Muscle of back (tissue), 11 donors: ENCODE data around the gene SMYD1. TPM values are rescaled to one million over a fixed set of nuclear protein-coding genes. Genes with fewer than 3 reads are reported as not detected.
A peak's percentile ranks its signal among the peaks of the same experiment; 100 is the strongest.

ENCODE experiments used
- DNase-seq, 3 donors: peaks; one replicate each; pipeline versions ENCODE4 v3.0.0 to v3.0.0-alpha.2; 2013
- polyA plus RNA-seq, 10 donors: library from polyadenylated mRNA; unstranded; fragments of 120-200 nt; gene quantifications; one replicate each; pipeline ENCODE4 v1.2.1, GENCODE V29; 2013; ENCODE audit not compliant: insufficient read length in 10 of 10

SMYD1 gene
- polyA plus RNA-seq, 10 donors: 158 to 375 (median 294) TPM

- DNase-seq: no peak
These were observed 18.0 kb downstream of the SMYD1 start for GRCh38 chr2:88085602-88086001.

DNA sequence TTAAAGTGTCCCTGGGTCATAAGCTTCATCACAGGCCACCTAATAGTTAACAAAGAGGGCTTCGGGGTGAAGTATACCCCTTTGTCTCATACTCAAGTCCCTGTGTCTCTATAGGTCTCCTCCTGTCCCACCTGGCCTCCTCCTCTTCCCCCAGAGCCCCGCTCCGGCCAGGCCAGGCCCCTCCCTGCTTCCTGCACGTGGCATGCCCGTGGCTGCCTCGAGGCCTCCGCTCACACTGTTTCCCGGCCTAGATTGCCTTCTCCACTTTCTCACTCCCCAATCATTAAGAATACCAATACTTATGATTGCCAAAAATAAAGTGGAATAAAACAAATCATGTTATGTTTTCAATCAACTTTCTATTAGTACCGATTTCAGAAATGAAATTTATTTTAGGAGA, 18.8 kb downstream of the SMYD1 start:
- DNase-seq: no peak

- no peak for DNase-seq
These were observed 19.4 kb downstream of the SMYD1 start for GRCh38 chr2:88087073-88087472.

- DNase-seq: no peak
These were observed 20.1 kb downstream of the SMYD1 start for GRCh38 chr2:88087763-88088162.

DNA sequence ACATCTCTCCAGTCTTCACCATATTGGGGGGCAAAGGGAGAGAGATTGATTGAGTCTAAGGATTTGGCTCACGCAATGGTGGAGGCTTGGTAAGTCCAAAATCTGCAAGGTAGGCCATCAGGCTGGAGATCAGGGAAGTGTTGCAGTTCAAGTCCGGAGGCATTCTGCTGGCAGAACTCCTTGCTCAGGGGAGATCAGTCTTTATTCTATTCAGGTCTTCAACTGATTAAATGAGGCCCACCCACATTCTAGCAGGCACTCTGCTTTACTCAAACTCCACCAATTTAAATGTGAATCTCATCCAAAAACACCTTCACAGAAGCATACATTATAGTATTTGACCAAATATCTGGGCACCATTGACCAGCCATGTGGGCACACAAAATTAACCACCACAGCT, 21.4 kb downstream of the SMYD1 start:
- no peak for DNase-seq

GRCh38 chr2:88090446-88091283, 23.0 kb downstream of the SMYD1 start:
- no peak for DNase-seq

DNA sequence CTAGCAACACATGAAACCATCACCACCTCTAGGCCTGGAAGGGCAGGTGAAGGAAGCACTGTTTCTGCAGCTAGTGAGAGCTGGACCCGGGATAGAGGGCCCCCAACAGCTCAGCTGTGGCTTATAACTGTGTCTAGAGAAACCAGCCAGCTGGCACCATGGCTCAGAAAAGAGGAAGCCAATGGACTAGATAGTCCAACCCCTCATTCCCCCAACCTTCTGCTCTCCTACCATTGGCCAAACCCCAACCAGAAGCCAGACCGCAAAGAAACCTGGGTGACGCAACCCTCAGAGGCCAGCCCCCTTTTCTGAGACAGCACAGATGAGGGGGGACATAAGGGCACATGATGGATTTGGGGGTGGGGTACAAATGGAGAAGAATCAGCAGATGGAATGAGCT, 24.3 kb downstream of the SMYD1 start:
- DNase-seq: no peak

GRCh38 chr2:88092773-88093172, 25.1 kb downstream of the SMYD1 start:
- DNase-seq: no peak

DNA sequence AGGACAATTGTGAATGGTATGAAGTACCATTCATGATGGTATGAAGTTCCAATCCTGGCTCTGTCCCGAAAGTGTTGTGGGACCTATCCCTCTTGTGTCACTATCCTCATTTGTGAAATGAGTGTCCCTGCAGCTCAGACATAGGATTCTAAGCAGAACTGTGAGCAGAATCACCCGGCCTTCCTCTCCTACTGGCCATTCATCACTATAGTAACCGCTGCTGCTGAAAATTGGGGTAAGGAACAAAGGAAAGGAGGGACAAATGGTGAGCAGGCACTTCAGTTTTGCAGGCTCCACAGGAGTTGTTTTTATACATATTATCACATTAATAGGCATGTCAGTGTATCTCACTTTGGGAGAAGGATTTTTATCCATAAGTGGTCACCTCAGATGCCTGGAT, 27.4 kb downstream of the SMYD1 start:
- DNase-seq: no peak

GRCh38 chr2:88096708-88097107, 29.1 kb downstream of the SMYD1 start:
- DNase-seq: no peak

DNA sequence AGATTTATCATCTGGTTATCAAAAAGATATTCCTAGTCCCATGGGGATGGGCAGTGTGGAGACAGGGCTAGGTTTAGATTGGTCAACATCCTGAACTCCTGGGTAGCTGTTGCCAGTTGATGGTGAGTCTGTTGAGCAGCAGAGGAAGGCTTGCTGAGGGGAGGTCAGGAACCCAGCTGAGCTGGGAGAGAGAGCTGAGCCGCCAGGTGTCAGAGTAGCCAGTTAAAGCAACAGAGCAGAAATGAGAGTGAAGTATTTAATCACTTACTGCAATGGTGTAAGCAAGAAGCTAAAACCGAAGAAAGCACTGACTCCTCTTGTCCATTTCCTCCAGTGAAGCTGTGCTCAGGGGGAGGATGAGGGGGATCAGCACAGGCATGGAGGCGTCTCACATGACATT, 29.6 kb downstream of the SMYD1 start:
- no peak for DNase-seq

- DNase-seq: no peak
These were observed 30.4 kb downstream of the SMYD1 start for GRCh38 chr2:88097891-88098557.

GRCh38 chr2:88098558-88098900, 30.9 kb downstream of the SMYD1 start:
- no peak for DNase-seq

GRCh38 chr2:88099798-88100488, 32.3 kb downstream of the SMYD1 start:
- no peak for DNase-seq

- peak in 2 of 3 donors; percentile 20 to 38 for DNase-seq
These were observed 32.8 kb downstream of the SMYD1 start for GRCh38 chr2:88100489-88100858.

GRCh38 chr2:88108796-88109195, 41.2 kb downstream of the SMYD1 start:
- DNase-seq: no peak

DNA sequence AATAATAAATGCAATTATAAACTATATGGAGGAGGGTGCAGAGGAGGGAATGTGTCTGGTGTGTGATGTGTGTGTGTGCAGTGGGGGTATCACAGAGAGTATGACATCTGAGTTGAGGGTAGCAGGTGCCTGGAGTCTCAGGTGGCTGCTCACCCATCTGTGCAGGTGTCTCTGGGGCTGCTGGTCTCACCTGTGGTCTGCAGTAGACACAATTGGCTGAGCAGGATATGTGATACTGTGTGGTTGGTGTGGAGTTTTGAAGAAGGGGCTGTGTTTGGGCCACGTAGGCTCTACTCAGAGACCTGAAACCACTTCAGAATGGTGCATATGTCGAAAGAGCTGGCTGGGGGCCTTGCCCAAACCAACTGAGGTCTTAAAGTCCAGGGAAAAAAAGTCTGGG, 43.2 kb downstream of the SMYD1 start:
- no peak for DNase-seq

DNA sequence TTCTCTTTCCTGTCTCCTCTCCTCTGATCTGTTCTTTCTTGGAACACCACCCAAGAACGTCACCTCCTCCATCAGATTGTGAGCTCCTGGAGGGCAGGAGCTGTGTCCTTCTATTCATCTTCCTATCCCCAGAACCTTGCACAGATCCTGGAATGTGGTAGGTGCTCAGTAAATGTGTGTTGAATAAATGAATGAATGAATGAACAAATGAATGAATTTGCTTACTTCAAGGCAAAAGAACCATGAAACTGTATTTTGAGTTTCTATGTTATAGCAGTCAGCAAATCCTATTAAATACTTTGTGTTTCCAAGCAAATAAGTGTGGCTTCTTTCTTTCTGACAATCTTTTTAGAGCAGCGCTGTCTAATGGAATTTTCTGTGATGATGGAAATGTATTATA, 45.4 kb downstream of the SMYD1 start:
- no peak for DNase-seq

DNA sequence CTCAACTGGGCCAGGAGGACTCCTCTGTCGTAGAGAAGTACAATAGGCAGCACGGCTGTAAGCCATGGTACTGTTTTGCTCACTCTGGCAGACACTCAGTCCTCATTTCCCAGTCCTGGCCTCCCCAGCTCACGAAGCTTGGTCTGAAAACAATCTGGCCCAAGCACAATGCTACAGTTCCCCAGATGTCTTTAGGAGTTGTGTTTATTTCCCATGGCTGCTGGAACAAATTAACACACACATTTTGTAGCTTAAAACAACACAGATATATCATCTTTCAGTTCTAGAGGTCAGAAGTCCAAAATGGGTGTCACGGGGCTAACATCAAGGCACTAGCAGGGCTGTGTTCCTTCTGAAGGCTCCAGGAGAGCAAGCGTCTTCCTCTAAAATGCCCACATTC, 47.3 kb downstream of the SMYD1 start:
- peak; percentile 35 to 85 (median 58) for DNase-seq

DNA sequence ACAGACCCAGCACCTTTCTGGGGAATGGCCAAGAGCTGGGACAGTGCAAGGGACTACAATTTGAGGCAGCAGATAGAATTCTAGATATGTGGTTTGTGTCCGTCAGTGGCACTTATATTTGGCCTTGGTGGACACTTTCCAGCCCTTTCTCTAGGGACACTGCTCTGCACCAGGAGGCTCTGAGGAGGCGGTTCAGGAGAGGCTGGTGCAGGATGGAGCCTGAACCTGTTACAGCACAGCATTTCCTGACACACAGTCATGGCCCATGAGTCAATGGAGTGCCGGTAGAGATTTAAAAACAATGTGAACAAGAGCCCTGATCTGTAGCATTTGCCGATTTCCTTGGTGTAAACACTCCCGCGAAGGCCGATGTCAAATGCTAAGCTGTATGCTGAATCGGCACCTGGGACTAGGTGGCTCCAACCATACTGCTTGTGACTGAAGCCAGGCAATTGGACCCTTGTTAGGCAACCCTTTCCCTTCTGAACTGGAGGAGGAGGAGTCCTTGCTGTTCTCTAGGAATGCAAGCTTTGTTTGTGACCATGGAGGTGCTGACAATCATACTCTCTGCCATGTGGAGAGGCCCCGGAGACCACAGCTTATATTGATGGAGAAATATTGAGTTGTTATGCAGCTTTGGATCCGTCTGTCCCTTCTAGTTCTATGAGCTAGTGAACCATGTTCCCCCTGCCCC, 48.3 kb downstream of the SMYD1 start:
- DNase-seq: no peak

DNA sequence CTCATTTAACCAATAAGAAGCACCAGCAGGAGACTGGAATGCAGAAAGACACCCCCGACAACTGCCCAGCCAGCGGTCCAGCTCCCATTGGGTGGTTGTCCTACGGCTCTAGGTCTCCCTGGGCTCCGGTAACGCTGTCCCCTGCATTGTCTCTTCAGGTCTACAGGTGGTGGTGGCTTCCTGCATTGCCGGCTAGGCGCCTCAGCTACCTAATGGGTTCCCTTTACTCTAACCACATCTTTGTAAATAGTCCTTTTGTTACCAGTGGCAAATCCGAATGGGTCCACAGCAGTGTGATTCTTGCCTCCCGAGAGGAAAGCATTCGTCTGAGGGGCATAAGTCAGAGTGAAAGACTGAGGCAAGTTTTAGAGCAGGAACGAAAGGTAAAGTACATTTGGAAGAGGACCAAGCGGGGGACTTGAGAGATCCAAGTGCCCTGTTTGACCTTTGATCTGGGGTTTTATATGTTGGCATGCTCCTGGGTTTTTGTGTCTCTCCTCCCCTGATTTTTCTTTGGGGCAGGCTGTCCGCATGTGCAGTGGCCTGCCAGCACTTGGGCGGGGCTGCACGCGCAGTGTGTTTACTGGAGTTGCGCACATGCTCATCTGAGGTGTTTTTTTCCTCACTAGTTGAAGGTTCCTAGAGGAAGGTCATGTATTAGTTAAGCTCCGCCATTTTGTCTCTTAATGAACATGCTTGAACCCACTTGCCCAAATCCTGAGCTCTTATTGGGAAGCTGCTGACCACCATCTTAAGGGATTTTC, 49.2 kb downstream of the SMYD1 start:
- DNase-seq: no peak

DNA sequence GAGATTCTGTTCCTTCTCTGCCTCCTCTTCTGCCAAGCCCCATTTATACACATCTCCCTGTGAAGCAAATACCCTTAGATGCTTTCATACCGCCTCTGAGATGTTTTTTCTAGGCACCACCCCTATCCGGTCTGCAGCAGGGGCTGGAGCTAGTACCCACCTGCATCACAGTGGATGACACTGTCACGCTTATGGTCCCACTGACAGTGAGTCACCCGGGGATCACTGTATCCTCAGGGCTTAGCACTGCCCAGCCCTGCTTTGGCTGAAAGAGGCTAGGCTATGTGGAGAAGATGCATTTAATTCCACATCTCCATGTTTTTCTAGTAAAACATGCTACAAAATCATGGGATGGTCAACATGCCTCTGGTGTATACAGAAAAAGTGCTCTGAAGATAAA, 50.3 kb downstream of the SMYD1 start:
- no peak for DNase-seq
